ENCODE measurements around the gene TAMALIN. TPM values are rescaled to one million over a fixed set of nuclear protein-coding genes. Genes with fewer than 3 reads are reported as not detected.

Gene TAMALIN
- total RNA-seq, 1 donor from 2014 or later = 26.4 TPM

Other genes starting within 250 kb of the TAMALIN start
- 0.44 and 0.79 TPM in 2 replicates for gene FIGNL2, start 158.2 kb upstream of the TAMALIN start, total RNA-seq
- gene ANKRD33, start 118.8 kb upstream of the TAMALIN start, total RNA-seq = 0.22 TPM in 1 of 2 replicates, not detected in the other
- gene ACVRL1, start 99.4 kb upstream of the TAMALIN start, total RNA-seq = 293 and 393 TPM in 2 replicates
- gene ACVR1B, start 55.2 kb upstream of the TAMALIN start, total RNA-seq = 8.5 and 15.1 TPM in 2 replicates
- gene NR4A1, start 44.5 kb downstream of the TAMALIN start, total RNA-seq = 0.65 and 2.0 TPM in 2 replicates
- 41.8 and 66.5 TPM in 2 replicates for gene ATG101, start 63.0 kb downstream of the TAMALIN start, total RNA-seq
- gene SMIM41, start 72.8 kb downstream of the TAMALIN start, total RNA-seq = under 0.01 TPM in 1 of 2 replicates, not detected in the other
- gene KRT80, start 185.1 kb downstream of the TAMALIN start, total RNA-seq = 0.20 and 0.65 TPM in 2 replicates
- gene KRT7, start 226.3 kb downstream of the TAMALIN start, total RNA-seq = 6.7 and 121 TPM in 2 replicates